Fibroblast of skin of abdomen (primary cell): ENCODE data around the gene ATP5MC3.

Experiments
- DNase-seq: peaks from one replicate; pipeline ENCODE4 v3.0.0-alpha.2; 2013

Gene ATP5MC3

DNA sequence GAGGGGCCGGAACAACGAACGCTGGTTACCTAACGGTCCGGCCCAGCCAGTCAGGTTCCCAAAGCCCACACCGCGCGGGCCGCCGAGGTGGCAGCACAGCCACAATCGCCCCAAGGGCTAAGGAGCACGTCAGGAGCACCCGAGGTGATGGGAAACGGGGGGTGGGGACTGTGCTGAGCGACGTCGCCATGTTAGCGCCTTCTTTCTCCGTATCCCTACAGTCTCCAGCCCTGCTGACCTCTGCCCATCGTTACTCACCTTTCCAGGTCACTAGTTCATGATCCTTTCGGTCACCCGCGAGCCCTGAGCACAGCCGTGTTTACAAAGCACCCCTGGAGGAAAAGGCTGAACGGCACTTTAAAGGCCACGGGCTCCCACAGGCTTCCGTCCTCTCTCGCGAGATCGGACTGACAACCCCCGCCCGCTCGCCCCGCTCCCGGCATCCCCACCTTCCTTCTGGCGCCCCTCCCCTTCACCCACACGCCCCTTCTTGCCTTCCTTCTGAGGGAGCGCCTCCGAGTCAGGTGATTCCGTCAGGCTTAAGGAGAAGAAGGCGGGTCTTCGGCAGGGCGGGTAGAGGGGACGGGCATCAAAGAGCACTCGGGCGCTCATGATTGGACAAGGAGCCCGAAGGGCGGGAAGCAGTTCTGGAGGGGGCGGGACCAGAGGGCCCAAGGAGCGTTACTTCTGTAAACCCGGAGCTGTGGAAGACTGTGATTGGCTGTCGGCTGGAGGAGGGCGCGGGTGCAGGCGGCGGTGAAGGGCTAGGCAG is 13.5 kb downstream of the ATP5MC3 start, which contains the start of gene ATF2:
Gene ATF2 (minus strand): TSS at position 412 of the 772 bp plus-strand sequence. CDS start 31,760 bp downstream, outside the sequence.
- DNase-seq, result peak; percentile 100

DNA sequence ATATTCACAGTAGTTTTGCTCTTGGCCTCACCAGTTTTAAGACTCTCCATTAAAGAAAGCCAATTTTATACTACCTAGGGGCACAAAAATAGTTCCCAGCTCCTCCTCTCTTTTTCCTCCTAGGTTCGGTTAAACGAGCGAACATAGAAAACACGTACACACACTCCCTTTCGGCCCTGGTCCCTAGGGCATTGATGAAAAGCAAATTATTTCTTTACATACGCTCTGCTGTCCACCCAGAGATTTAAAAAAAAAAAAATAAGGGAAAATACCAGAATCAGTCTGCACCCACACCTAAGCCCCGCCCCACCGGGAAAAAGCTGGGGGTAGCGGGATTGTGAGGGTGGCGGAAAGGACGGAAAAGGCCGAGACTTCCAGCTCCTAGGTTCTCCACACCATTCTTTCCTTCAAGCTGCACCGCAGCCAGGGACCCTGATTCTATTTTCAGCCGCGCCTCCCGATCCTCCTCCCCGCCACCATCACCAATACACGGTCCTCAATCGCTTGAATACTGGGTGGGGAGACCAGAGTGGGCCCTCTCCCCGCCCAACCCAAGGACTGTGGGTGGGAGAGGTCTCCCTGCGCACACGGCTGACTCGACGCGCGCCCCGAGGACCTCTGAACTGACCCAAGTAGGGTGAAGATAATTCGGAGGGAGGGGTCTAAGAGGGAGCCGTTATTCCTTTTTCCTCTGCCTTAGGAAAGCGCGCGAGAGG is 14.3 kb downstream of the ATP5MC3 start:
- DNase-seq, result peak; percentile 36

DNA sequence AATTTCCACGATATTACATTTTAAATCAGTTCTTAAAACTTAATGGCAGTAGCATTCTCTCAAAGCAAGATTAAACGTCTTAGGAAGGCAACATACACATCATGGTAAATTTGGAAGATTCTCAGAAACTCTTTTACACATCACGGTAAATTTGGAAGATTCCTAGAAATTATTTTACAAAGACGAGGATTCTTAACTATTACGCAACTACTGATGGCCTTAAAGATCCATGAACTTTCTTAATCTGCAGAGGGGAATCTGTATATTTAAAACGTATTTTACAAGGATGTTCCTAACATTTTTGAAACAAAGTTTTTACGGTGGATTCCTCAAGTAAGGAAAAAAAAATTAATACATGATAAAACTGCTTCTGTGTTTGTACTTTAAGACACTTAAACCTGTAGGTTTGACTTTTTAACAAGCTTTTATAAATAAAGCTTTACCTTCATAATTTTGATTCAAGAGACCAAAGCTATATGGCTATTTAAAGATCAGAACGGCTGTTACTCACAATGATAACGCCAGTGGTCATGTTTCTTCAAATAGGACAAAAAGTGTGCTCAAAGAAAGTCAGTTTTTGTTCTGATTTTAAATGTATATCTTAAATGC is 15.2 kb downstream of the ATP5MC3 start:
- DNase-seq, result no peak

DNA sequence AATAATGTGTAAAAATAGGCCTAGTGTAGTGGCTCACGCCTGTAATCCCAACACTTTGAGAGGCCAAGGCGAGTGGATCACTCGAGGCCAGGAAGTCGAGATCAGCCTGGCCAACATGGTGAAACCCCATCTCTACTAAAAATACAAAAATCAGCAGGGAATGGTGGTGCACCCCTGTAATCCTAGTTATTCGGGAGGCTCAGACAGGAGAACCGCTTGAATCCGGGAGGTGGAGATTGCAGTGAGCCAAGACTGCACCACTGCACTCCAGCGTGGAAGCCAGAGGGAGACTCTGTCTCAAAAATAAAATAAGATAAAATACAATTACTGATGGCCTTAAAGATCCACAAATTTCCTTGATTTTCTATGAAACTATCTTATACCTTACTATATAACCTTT is 17.3 kb downstream of the ATP5MC3 start:
- no peak for DNase-seq

DNA sequence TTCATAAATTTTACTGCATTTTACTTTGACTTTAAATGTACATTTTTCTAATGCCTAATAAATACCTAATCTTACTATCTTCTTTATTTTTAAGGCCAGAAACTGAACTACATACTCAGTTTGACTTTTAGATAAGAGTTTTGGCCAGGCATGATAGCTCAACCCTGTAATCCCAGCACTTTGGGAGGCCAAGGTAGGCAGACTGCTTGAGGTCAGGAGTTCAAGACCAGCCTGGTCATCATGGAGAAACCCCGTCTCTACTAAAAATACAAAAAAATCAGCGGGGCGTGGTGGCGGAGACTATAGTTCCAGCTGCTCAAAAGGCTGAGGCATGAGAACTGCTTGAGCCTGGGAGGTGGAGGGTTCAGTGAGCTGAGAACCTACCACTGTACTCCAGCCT is 22.6 kb downstream of the ATP5MC3 start:
- no peak for DNase-seq

DNA sequence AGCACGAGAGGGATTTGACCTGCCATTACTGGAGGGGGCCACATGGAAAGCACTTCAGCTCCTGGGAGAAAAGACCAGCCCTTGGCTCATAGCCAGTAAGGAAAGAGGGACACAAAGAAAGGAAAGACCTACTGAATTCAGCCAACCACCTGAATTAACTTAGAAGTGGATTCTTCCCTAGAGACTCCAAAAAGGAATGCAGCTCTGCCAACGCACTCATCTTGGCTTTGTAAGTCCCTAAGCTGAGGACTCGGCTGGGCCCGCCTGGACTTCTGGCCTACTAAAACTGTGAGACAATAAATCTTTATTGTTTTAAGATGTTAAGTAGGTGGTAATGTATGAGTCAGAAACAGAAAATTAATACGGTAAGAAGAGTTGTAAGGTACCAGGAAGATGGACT is 25.0 kb downstream of the ATP5MC3 start:
- DNase-seq, result peak; percentile 18

DNA sequence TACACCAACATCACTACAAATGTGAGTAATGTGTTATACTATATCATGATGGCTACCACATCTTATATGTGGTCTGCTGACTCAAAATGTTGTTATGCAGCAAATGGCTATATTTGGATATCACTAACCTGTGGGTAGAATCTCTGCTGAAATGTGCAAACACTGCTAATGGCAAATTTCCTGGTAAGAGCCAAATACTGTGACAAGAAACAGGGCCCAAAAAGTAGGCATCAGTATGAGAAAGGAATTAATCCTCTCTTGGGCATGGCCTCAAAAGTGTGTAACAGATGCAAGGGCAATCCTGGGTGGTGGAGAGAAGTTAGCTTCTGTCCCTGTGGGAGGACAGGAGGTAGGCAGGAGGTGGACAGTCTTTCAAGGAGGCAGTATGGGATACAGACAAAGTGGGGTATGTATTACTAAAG is 26.8 kb downstream of the ATP5MC3 start:
- DNase-seq, result peak; percentile 86

DNA sequence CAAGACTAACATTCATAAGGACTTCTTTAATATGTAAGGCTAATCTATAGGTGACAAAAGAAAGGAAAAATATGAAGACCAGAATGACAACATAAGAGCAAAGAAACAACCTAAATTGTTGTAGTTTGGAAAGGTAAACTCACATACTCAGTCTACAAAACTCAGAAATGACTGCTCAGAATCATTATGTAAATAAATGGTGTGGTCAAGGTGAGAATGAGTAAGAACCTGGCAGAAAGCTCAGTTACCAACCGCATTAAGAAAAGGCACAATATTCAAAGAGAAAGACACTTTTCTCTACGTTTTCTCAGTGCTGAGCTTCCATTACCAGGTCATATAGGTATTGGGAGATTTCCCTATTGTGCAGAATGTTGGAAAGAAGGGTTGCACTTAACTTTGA is 29.3 kb downstream of the ATP5MC3 start:
- DNase-seq, result no peak

DNA sequence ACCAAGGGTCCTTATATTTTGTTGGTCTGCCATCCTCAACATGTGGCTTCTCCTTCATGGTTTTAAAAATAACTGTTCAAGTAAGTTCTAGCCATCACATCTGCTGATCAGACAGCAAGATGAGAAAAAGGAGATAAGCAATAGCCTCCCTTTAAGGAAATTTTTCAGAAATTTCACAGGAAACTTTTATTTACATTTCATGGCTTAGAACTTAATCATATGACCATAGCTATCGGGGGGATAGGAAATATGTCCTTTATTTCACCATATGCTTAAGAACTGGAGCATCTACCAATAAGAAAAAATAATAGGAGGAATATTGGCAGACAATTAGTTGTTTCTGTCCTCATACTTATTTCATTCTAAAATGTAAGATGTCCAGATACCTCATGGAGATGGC is 29.7 kb downstream of the ATP5MC3 start:
- DNase-seq, result no peak

DNA sequence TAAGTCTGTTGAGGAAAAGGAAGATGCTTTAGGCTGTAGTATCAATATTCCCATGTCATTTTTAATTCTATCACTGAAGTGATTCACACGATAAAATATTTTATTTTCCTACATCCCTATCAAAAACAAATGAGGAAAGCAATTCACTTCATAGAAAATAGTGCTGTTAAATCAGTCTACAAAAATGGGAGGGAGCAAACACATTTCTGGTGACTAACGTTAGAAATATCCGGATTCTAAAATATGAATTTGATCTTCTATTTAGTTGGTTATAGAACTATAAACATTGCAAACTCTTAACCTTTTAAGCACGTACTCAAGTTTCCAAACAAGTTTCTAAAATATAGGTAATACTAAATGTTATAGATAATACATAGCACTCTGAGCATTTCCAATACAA is 34.3 kb downstream of the ATP5MC3 start:
- DNase-seq, result no peak

DNA sequence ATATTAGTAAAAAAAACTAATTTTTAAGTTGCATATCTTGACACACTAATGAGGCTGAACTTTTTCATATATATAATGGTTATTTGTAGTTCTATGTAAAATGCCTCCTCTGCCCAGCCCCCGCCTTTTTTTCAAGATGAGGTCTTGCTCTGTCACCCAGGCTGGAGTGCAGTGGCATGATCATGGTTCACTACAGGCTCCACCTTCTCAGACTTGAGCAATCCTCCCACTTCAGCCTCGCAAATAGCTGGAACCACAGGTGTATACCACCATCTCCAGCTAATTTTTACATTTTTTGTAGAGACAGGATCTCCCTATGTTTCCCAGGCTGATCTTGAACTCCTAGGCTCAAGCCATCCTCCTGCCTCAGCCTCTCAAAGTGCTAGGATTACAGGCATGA is 37.8 kb downstream of the ATP5MC3 start:
- DNase-seq, result no peak

DNA sequence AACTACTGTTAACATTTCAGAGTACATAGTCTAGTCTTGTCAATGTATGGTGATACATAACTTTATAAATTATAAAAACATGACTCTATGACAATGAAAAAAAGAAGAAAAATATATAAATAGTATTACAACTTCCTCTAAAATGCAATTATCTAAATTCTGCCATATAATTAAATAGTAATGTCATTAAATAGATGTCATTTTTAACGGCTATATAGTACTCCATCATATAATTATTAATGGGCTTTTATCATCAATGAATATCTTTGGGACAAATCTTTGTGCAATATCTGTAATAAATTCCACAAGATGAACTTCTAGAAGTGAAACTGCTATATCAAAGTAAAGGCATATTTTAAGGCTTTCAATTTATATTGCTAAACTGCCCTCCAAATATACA is 38.3 kb downstream of the ATP5MC3 start:
- no peak for DNase-seq

DNA sequence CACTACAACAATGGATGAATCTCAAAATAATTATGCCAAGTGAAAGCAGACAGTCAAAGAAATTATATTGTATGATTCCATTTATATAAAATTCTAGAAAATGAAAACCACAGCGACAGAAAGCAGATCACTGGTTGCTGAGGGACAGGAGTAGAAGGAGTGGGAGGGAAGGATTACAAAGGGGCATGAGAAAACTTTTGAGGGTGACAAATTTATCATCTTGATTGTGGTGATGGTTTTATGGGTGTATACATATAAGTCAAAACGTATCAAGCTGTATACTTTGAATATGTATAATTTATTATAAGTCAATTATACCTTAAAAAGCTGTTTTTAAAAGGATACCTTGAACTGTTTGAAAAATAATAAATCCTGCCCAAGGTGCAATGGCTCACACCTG is 41.2 kb downstream of the ATP5MC3 start:
- DNase-seq, result no peak

DNA sequence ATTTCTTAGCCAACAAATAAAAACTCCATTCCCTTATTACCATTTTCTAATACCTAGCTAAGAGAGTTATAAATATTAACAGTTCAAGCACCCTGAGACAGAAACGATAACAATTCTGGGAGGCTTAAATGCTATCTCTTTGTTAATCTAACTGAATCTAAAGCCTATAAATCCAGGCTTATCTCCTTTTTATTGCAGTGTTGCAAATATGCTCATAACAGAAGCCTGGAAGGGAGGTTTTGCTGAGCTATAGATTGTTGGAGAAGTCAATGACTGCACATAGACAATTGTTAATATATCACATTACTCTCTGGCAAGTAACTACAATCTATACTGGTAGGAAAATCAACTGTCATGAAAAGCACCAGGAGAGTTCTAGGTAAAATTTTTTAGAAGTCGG is 43.7 kb downstream of the ATP5MC3 start:
- DNase-seq, result no peak

DNA sequence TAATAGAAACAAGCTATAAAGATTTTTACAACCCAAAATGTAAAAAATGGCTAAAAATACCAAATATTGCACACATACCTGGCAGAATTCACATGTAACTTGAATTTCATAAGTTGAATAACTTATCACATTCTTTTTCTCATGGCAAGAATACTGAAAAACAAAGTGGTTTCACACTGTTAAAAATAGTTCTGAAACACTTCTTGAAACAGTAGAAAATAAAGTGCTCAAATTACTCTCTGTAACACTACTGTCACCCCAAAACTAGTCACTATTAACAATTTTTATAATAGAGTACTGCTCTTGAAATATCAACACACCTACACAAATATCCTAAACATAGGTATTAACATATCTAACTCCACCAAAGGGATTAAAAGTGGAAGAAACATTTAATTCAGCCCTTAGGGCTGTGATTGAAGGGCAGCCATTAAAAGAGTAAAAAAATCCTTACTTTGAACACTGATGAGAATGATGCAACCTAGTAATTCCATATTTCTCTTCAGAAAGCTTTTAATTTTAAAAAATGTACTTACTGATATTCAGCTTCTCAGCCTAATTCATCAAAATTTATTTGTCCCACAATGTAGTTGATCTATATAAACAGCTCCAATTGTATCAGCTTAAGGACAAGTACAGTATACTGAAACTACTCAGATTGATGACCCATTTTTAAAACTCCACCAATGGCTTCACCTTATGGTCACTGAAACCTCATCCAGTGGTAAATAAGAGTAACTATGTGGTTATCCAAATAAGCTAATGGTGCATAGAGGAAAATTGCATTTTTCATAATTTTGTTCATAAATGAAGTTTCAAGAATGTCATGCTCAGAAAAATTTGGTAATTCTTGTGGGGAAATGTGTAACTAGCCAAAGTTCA is 44.9 kb downstream of the ATP5MC3 start:
- no peak for DNase-seq

DNA sequence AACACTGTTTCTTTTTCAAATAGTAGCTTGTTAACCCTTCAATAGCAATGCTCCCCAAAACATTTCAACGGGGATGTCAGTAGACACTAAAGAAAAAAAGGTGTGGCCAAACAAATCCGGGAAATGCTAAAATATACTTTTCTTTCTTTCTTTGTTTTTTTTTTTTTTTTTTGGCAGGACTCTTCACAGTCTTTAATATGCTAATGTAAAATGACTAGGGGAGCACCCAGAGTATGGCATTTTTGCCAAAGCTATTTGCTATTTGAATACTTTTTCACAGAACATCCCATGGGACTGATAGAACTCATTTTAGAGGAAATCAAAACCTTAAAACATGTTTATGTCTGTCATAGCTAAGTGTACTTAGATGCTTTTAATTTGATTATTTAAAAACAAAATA is 45.6 kb downstream of the ATP5MC3 start:
- no peak for DNase-seq

DNA sequence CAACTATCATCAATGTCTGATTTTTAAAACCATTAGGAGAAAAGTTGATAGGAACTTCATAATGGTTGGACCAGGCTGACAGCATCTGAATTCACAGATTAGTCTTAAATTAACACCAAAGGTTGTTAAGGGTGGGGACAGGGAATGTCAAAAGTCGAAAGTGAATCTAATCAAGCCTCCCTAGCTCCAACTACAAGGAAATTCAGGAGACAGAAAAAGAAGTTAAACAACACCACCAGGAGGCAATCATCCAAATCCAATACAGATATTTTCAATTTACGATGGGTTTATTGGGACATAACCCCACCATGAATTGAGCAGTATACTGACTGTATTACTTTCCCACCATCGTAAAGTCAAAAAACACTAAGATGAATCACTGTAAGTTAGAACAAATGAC is 46.3 kb downstream of the ATP5MC3 start:
- DNase-seq, result no peak

DNA sequence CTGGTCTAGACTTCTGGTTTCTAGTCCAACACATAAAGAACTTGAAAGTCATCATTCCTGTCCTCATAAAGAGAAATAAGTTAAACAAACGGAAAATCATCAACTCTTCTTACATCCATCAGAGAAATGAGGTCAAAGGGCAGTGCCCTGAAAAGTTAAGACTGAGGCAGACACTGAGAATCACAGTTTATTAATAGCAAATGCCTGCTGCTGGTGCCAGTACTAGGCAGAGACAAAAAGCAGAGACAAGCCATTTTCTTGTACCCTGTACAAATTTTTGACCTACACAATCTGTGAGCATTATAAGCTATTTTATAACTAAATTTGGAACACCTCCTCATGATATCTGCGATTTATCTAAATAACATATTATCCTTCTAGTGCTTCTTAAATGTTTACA is 50.3 kb downstream of the ATP5MC3 start:
- no peak for DNase-seq

DNA sequence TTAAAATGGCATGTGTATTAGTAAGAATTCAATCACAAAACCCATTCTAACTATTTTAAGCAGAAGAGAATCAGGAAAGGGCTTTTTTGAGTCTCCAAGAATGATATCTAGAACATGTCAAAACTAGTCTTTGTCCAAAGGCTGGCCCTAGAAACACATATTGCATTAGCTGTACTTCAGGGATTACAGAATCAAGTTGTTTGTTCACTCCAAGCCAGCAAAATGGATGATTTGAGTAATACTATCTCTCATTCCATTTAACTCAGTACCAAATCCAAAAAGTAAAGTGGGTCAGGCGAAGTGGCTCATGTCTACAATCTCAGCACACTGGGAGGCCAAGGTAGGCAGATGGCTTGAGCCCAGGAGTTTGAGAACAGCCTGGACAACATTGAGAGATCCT is 54.8 kb downstream of the ATP5MC3 start:
- DNase-seq, result no peak
